ENCODE data around the gene DLG2.

The DLG2 gene

DNA sequence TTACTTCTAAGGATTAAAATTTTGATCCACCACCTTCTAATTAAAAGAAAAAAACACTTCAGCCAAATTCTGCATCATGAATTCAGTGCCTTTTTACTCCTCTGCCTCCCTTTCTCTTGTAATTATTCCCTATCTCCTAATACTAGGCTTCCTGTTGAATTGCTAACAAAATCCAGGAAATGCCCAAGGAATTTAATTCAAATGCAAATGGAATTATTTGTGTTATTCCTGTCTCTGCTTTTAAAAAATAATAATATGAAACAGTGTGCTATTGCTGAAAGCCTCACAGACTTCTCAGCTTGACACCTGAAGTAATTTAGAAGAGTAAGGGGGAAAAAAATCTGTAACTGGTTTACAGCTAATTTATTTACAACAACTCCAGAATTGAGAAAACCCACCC, 85.5 kb downstream of the DLG2 start:
- DNase-seq = no peak

DNA sequence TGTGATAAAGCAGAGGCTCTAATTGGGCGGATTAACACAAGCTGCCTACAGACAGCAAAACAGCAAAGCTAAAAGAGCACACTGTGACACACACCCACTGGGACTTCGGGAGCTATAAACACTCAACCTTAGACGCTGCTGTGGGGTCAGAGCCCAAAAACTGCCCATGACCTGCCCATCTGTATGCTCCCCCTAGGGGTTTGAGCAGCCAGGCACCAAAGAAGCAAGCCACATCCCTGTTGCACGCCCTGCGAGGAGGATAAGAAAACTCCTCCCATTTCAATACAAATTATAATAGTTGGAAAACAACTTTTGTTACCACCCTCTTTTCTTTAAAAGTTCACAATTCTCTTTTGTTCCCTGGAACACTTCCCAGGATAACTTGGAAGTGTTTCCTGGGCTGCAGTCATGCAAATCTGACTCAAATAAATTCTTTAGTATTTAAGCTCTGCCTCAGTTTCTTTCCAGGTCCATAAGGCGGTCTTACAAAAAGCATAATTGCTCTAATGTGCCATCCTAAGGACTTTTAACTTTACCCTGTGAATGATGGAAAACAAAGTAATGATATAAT, 86.4 kb downstream of the DLG2 start:
- no peak for DNase-seq

DNA sequence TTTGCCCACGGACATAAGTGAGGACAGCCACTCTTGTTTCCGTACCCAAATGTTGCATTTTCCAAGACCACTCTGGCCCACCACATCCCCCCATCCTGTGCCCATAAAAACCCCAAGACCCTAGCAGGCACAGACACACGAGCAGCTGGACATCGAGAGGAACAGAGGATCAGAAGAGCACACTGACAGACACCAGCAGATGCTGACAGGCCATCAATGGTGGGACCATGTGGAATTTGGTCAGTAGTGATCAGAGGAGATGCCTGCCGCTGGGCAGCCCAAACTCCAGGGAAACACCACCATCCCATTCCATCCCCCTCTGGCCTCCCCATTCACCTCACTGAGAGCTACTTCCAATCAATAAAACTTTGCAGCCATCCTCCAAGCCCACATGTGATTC, 87.0 kb downstream of the DLG2 start:
- no peak for DNase-seq

DNA sequence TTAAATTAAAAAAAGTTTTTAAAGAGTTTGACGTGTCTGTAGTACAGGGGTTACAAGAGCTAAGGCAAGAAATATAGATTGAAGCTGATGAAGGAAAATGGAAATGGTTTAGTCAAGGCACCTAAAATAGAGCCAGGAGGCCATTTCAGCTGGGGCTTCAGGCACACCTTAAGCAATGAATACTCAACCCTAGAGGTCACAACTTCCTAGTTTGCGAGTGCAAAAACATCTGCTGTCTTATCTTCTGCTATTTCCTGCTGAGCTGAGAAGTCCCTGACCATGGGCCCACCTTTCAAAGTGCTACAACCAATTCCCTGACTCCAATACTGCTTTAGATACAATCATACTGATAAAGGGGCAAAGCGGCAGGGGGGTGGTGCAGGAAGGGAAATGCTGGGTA, 87.4 kb downstream of the DLG2 start:
- no peak for DNase-seq

DNA sequence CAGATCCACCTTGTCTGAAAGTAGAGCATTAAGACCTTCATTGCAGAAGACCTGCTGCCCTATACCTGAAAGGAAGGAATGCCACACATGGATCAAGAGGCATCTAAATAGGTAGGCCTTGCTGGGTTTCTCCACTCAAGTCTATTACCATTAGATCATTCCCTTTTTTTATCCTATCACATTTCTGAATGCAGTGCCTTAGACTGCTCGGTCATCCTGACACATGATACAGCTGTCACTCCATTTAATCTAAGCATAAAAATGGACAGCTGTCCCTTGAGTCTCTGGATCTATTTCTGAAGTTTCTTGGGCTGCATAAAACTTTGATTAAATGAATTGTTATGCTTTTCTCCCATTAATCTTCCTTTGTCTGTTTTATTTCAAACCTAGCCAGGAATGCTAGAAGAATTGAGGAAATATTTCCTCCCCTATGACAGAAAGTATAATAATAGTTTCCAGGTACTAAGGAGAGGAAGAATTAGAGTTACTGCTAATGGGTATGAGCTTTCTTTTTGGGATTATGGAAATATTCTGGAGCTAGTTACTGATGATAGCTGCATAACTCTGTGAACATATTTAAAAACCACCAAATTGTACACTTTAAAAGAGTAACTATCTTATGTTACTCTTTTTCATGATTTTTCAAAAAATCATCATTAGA, 88.0 kb downstream of the DLG2 start:
- no peak for DNase-seq

DNA sequence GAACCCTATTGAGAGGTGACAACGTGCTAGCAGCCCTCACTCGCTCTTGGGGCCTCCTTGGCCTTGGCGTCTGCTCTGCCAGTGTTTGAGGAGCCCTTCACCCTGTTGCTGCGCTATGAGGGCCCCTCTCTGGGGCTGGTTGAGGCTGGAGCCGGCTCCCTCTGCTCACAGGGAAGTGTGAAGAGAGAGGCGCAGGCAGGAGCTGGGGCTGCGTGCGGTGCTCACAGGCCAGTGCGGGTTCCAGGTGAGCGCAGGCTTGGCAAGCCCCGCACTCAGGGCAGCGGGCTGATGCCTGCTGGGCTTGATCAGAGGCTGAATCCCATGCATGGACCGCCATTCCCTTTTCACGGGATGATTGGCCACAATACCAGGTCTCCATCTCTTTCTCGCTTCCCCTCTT, 90.7 kb downstream of the DLG2 start:
- DNase-seq = no peak

DNA sequence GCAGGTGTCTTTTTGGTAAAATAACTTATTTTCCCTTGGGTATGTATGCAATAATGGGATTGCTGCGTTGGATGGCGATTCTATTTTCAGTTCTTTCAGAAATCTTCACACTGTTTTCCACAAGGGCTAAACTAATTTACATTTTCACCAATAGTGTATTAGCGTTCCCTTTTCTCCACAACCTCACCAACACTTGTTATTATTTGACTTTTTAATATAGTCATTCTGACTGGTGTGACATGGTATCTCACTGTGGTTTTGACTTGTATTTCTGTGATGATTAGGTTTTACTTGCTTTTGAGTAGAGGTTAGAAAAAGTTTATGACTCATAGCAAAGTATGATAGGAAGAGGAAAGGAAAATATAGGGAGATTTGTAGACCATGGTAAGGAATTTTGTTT, 92.3 kb downstream of the DLG2 start:
- no peak for DNase-seq

DNA sequence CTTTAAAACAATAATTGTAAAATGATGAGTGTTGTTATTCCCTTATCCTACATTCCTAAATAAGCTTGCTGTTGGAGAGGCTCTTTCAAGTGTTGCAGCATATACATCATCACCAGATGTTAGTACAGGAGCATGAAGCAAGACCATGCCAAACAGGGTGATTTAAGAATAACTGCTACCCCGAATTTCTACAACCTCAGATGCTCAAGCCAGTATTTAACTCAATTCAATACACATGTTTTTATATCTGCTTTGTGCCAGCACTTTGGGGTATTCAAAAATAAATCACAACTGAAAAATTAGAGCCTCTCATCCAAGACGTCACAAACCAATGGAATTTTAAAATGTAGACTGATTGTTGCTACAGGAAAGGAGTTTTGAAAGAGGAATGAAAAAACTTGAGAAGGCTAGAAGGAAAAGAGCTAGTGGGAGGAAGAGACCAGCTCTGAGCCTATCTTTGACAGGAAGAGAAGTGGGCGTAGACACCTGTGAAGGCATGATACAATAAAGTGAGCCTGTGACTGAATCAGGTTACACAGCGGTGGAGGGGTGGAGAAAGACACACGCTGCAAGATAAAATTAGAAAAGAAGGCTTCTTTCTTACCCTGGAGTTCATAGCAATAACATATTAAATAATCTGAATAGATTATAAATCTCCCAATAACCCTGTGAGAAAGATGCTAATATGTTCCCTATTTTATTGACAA, 95.8 kb downstream of the DLG2 start:
- DNase-seq = no peak

DNA sequence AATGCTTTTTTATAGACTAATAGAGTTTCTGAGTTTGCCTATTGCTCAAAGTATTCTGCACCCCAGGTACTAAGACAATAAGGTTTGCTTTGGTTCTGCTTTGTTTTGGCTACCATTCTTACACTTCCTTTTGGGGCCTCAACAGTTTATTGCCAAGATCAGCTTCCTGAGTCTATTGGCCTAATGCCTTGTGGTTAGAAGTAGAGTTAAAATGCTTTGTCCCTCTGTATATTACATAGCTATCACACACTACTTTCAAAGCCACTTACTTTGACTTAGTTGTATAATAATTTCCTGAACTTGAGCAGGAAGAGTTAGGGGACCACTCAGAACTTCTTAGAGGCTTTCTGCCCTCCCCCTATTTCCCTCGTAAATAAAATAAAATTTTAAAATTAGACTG, 96.5 kb downstream of the DLG2 start:
- no peak for DNase-seq

DNA sequence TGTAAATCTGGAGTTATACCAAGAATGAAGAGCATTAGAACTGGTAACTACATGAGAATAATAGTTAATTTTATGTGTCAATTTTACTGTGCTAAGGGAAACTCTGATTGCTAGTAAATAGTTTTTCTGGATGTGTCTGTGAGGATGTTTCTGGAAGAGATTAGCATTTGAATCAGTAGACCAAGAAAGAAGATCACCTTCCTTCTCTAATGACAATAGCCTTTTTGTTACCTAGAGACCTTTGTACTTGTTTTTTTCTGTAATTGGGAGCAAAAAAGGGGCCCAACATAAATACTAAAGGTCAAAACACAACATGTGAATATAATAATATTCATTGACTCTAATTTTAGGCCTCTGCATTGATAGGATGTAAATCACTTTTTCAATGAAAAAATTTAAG, 100.6 kb downstream of the DLG2 start:
- no peak for DNase-seq

DNA sequence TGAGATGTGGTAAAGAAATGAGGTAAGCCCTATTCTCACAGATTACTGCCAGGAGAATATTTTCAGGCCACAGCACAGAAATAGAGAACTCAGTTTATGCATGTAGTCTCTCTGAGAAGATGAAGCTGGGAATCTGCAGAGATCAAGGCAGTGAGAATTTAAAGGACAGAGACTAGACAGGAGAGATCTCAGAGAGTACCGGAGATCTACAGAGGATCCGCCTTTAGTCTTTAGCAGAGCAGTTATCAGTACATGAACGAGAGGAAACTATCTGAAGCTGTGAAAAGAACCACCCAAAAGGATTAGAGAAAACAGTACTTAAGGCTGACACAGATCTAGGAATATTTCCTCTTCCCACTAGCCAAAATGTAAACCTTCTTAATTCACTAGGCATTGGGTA, 101.5 kb downstream of the DLG2 start:
- no peak for DNase-seq

DNA sequence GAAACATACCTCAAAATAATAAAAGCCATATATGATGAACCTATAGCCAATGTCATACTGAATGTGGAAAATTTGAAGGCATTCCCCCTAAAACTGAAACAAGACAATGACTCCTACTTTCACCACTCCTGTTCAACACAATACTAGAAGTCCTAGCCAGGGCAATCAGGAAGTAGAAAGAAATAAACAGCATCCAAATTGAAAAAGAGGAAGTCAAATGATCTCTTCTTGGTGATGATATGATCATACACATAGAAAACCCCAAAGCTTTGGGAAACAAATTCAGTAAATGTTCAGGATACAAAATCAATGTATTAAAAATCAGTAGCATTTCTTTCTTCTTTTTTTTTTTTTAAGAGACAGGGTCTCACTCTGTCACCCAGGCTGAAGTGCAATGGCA, 109.9 kb downstream of the DLG2 start:
- DNase-seq = no peak

DNA sequence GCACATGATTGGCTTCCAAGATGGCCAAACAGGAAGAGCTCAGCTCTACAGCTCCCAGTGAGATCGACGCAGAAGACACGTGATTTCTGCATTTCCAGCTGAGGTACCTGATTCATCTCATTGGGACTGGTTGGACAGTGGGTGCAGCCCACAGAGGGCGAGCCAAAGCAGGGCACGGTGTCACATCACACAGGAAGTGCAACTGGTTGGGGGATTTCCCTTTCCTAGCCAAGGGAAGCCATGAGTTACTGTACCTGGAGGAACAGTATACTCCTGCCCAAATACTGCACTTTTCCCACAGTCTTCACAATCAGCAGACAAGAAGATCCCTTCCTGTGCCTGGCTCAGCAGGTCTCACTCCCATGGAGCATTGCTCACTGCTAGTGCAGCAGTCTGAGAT, 131.2 kb downstream of the DLG2 start:
- no peak for DNase-seq

DNA sequence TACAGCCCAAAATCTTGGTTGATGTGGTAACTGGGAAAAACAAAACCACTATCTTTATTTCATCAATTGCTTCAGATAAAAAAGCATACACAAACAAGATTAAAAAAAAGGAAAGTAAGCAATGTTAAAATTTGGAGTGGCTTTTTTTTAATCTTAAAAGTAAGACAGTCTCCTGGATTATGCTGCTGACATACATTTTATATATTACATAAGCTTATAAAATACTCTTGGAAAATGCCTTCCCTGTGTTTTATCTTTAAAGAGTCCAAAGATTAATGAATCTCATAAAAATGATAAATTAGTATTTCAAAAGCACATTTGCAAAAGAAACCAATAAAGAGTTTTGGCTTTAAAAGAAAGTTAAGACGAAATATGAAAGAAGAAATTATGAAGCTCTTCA, 132.7 kb downstream of the DLG2 start:
- DNase-seq = no peak

DNA sequence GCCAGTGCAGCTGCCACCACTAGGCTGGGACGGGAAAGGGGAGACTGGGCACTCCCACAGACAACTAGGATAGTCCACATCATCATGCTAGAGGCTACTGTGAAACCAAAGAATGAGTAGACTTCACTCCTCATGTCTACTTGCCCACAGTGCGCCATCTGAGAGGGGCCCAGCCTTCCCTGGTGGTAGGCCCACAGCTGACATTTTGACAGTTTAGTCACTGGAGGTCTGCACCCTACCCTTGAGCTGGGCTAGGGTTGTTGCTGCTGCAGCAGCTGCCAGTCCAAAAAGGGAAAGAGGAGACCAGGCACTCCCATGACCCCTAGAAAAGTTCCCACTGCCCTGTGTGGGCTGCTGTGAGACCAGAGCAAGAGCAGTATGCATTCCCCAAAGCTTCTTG, 141.2 kb downstream of the DLG2 start:
- DNase-seq = no peak

DNA sequence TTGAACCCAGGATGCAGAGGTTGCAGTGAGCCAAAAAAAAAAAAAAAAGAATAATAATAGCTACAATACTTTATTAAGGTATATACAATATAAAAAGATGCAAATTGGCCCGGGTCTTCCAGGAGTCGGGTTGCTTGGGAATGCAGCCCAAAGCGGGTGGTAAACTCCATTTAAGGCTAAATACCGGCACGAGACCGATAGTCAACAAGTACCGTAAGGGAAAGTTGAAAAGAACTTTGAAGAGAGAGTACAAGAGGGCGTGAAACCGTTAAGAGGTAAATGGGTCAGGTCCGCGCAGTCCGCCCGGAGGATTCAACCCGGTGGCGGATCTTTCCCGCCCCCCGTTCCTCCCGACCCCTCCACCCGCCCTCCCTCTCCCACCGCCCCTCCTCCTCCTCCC, 143.3 kb downstream of the DLG2 start:
- no peak for DNase-seq

DNA sequence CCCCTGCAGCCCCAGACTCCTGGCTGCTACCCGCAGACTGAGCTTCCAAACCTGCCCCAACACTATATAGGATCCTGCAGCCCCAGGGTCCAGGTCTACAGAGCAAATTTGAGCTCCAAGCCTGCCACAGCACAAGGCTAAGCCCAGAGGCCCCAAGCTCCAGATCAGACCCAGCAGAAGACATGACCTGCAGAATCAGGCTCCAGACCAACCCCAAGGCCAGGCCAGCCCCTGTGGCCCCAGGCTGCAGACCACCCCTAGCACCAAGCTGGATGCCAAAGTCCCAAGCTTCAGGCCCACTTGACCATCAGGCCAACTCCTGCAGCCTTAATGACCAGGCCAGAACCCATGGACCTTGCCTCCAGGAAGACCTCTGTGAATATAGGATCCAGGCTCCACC, 145.3 kb downstream of the DLG2 start:
- no peak for DNase-seq

DNA sequence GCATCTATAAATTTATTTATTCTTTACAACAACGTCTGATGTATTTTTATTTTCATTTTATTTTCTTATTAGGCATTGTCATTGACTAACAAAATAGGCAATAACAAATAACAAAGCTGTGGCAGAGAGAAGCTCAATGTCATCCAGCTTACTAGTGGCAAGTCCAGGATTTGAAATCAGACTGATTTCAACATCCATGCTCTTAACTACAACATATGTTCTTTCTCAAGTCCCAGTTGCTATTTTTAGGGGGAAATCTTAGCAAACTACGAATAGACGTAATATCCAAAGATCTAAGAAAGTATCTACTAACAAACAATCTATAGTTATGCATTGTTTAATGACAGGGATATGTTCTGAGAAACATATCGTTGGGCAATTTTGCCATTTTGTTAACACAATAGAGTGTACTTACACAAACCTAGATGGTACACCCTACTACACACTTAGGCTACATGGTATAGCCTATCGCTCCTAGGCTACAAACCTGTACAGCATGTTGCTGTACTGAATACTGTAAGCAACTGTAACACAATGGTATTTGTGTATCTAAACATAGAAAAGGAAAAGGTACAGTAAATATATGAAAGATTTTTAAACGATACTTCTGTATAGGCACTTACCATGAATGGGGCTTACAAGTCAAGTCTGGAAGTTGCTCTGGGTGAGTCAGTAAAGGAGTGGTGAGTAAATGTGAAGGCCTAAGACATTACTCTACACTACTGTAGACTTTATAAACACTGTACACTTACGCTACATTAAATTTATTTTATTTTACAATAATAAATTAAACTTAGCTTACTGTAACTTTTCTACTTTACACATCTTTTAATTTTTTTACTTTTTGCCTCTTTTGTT, 151.3 kb downstream of the DLG2 start:
- no peak for DNase-seq

DNA sequence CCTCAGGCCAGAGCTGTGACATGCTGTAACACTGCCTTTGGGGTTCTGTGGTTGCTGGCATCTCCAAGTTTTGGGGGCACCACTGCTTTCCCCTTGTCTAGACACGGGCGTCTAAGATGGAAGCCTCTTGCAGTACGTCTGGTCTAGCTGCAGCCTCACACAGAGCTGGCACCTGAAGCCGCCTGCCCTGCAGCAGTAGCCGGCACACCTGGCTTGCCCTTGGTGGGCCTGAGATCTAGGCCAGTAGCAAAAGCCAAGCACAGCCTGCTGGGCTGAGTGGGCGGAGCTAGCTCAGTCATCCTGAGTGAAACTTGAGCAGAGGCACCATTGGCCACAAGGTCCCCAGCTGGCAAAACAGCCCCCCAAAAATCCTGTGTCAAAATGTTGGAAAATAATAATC, 154.2 kb downstream of the DLG2 start:
- DNase-seq = no peak

DNA sequence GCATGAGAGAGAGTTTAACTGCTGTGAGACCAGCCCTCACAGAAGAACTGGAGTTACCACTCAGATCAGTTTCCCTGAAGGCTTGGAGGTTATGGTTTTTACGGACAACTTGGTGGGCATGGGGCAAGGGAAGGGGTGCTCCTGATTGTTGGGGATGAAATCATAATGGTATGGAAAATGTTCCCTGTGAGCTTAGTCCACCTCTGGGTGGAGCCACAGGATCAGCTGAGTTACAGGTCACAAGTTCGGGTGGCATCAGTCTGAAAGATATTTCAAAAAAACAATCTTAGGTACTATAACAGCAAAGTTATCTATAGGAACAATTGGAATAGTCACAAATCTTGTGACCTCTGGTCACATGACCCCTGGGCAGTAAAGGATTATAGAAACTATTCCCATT, 162.9 kb downstream of the DLG2 start:
- no peak for DNase-seq

DNA sequence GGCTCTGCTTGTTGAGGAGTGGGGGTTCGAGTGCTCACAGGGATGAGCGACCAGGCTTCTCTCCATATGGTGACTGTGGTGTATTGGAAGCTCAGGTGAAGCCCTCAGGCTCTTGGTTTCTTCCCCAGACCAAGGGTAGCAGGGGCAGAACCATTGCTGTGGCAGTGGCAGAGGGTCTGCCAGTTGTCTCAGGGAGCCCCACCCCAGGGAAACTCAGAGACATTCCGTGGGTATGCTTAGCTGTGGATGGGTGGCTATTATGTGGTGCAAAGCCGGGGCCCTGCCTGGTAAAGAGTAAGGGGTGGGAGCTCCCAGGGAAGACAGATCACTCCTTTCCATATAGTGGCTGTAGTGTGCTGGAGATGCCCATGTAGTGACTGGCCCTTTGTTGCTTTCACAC, 167.8 kb downstream of the DLG2 start:
- no peak for DNase-seq

DNA sequence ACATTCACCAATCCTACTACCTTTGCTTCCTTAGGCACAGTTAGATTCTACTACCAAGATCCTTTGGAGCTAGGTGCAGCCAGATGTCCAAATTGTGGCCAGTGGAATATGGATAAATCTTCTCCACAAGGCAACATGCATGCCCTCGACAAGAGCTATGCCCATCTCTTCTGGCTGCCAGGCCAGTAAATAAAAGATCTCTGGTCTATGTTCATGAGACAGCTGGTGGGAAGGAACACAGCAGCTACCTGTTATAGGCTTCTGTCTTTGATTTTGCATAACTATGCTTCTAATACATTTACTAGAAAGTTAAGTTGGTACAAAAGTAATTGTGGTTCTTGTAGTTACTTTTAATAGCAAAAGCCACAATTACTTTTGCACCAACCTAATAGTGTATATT, 182.7 kb downstream of the DLG2 start:
- no peak for DNase-seq

DNA sequence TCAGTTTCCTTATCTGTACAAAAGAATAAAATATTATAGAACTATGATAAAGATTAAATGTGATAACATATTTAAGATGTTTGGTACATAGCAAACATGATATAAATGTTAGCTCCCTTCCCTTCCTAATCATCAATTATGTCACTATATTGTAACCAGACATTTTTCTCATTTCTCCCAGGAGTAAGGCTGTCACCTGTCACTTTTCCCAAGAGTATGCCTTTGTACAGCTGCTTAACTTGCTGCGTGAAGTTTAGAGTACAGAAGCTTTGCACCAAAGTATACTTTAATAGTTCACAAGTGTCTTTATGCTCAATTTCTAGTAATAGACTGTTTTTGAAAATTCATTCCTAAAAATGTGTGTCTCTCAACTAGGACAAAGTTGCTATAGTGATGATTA, 186.9 kb downstream of the DLG2 start:
- no peak for DNase-seq

DNA sequence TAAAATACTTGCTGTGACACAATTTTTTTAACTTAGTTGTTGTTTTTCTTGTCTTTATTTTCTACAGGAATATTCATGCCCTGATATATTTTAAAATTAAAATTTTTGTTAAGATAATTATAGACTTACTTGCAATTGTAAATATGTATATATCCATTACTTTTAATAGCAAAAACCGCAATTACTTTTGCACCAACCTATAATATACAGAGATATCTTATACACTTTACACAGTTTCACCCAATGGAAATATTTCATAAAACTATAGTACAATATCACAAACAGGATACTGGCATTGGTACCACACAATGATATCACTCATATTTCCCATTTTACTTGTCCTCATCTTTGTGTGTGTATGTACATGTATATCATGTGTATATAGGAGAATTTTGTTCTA, 188.8 kb downstream of the DLG2 start:
- DNase-seq = no peak
